A549 (cell line): ENCODE measurements around the gene TRIO.

Experiments
- BHLHE40 ChIP-seq: IDR thresholded peaks from 2 replicates; pipeline ENCODE4 v1.6.1; 2012; ENCODE audit warnings: low read depth, low read length, inconsistent platforms
- KDM5A ChIP-seq: fragments of 200-600 bp; sonication (generic); IDR thresholded peaks from 2 replicates; pipeline ENCODE4 v1.6.1; 2016; ENCODE audit warnings: antibody characterized with exemption, mild to moderate bottlenecking
- TF ChIP-seq, protein P1 (sequence below): fragments of >200 bp; sonication (Bioruptor Twin); formaldehyde crosslinking; IDR thresholded peaks from 3 replicates; pipeline ENCODE4 v1.5.1; 2016

DNA sequence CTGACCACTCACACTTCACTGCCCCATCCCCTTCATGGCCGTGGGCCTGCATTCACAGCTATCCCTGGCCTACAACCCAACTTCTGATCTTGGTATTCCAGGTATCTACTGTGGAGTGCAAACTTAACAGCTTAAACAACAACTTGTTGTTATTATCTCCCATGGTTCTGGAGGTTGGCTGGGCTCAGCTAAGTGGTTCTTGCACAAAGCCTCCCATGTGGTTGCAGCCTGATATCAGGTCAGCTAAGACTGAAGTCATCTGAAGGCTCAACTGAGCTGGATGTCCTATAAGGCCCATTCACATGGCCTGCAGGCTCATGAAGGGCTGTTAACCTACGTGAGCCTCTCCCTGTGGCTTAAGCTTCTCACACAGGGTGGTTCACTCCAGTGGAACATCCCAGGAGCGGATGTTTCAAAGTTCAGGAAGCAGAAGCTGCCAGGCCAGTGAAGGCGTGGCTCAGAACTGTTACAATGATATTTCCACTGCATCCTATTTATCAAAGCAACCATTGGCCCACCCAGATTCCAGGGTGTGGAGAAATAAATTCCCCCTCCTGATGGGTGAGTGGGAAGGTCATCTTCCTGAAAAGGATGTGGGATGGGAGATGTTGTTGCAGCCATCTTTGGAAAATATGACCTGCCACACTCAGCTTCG, 30.0 kb upstream of the TRIO start:
- TF ChIP-seq, protein P1, sequence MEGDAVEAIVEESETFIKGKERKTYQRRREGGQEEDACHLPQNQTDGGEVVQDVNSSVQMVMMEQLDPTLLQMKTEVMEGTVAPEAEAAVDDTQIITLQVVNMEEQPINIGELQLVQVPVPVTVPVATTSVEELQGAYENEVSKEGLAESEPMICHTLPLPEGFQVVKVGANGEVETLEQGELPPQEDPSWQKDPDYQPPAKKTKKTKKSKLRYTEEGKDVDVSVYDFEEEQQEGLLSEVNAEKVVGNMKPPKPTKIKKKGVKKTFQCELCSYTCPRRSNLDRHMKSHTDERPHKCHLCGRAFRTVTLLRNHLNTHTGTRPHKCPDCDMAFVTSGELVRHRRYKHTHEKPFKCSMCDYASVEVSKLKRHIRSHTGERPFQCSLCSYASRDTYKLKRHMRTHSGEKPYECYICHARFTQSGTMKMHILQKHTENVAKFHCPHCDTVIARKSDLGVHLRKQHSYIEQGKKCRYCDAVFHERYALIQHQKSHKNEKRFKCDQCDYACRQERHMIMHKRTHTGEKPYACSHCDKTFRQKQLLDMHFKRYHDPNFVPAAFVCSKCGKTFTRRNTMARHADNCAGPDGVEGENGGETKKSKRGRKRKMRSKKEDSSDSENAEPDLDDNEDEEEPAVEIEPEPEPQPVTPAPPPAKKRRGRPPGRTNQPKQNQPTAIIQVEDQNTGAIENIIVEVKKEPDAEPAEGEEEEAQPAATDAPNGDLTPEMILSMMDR: no peak
- TF ChIP-seq KDM5A (no peak), BHLHE40 (no peak)
